GM04504 (cell line): Measurements from ENCODE around the gene PLEKHG5.

ENCODE experiments used
- DNase-seq: peaks from one replicate; pipeline ENCODE4 v3.0.0-alpha.2; 2012; ENCODE audit warnings: low read depth

The PLEKHG5 gene

GRCh38 chr1:6475381-6476133 is 15.9 kb downstream of the PLEKHG5 start:
- DNase-seq, result no peak

GRCh38 chr1:6474815-6475282 is 16.6 kb downstream of the PLEKHG5 start:
- no peak for DNase-seq

- DNase-seq, result no peak
These were observed 17.3 kb downstream of the PLEKHG5 start for GRCh38 chr1:6473974-6474814.

GRCh38 chr1:6473156-6473555 is 18.3 kb downstream of the PLEKHG5 start:
- DNase-seq, result no peak

GRCh38 chr1:6472391-6472790 is 19.1 kb downstream of the PLEKHG5 start:
- no peak for DNase-seq

GRCh38 chr1:6471970-6472368 is 19.5 kb downstream of the PLEKHG5 start:
- DNase-seq, result no peak

GRCh38 chr1:6471086-6471969 is 20.1 kb downstream of the PLEKHG5 start:
- DNase-seq, result no peak

GRCh38 chr1:6470132-6471085 is 21.1 kb downstream of the PLEKHG5 start:
- DNase-seq, result no peak

GRCh38 chr1:6468729-6469461 is 22.6 kb downstream of the PLEKHG5 start:
- DNase-seq, result no peak

- DNase-seq, result no peak
These were observed 23.5 kb downstream of the PLEKHG5 start for GRCh38 chr1:6467744-6468688.

- DNase-seq, result no peak
These were observed 24.2 kb downstream of the PLEKHG5 start for GRCh38 chr1:6467224-6467623.

- no peak for DNase-seq
These were observed 24.7 kb downstream of the PLEKHG5 start for GRCh38 chr1:6466751-6467150.

- no peak for DNase-seq
These were observed 25.4 kb downstream of the PLEKHG5 start, which contains the start of gene TNFRSF25 for GRCh38 chr1:6466023-6466422. Gene TNFRSF25, minus strand, starts transcription at chr1:6466173. Its CDS starts 66 bp downstream, at chr1:6466107.

GRCh38 chr1:6465461-6466005 is 25.9 kb downstream of the PLEKHG5 start:
- no peak for DNase-seq

GRCh38 chr1:6464915-6465314 is 26.6 kb downstream of the PLEKHG5 start:
- DNase-seq, result no peak

GRCh38 chr1:6464514-6464836 is 27.0 kb downstream of the PLEKHG5 start:
- no peak for DNase-seq

GRCh38 chr1:6463120-6463412 is 28.4 kb downstream of the PLEKHG5 start:
- DNase-seq, result no peak

- no peak for DNase-seq
These were observed 28.9 kb downstream of the PLEKHG5 start for GRCh38 chr1:6462412-6463119.
